ENCODE measurements around the gene STX10. TPM values are rescaled to one million over a fixed set of nuclear protein-coding genes. Genes with fewer than 3 reads are reported as not detected.

STX10 gene
- total and polyA plus RNA-seq, 2 experiments from 2014 or later: 66.5 to 82.2 TPM

DNA sequence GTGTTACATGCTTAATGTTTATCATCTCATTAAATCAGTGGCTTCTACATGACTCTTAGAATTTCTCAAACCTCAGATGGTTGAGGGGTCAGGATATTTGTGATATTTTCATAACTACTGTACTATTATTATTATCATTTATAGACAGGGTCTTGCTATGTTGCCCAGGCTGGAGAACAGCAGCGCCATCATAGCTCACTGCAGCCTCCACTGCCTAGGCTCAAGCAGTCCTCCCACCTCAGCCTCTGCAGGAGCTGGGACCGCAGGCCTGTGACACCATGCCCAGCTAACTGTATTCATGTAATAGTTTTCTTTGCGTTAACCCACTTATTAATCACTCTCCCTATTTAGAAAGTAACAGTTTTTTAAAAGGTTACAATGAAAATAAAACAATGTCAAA lies 9.5 kb upstream of the STX10 start:
- Histone ChIP-seq H4K20me1 (ENCODE audit: insufficient read depth, poor library complexity, severe bottlenecking) (no peaks in the 10 kb centered on the region), H3K9me3 (ENCODE audit: low read depth) (no peaks in the 10 kb centered on the region), H3K27me3 (no peaks in the 10 kb centered on the region), H3K79me2 (peaks cover 4% of the 10 kb centered on the region), H2AFZ (no peak overlapping the region), H3K27ac (no peak overlapping the region), H3K4me2 (no peak overlapping the region), H3K36me3 (replicated peaks; ENCODE audit: insufficient read depth, low read depth) (no peaks in the 10 kb centered on the region), H3K4me1 (ENCODE audit: insufficient read depth) (peaks cover 35% of the 10 kb centered on the region), H3K4me3 (no peak overlapping the region), H3K9me2 (replicated peaks; ENCODE audit: insufficient read depth) (no peaks in the 10 kb centered on the region)
- TF ChIP-seq EZH2 (IDR thresholded peaks at IDR 0.05; ENCODE audit: borderline replicate concordance) (no peak), EZH2phosphoT487 (IDR thresholded peaks at IDR 0.05; ENCODE audit: low read depth, severe bottlenecking, unreplicated experiment) (no peak)
- TF ChIP-seq, protein P1, sequence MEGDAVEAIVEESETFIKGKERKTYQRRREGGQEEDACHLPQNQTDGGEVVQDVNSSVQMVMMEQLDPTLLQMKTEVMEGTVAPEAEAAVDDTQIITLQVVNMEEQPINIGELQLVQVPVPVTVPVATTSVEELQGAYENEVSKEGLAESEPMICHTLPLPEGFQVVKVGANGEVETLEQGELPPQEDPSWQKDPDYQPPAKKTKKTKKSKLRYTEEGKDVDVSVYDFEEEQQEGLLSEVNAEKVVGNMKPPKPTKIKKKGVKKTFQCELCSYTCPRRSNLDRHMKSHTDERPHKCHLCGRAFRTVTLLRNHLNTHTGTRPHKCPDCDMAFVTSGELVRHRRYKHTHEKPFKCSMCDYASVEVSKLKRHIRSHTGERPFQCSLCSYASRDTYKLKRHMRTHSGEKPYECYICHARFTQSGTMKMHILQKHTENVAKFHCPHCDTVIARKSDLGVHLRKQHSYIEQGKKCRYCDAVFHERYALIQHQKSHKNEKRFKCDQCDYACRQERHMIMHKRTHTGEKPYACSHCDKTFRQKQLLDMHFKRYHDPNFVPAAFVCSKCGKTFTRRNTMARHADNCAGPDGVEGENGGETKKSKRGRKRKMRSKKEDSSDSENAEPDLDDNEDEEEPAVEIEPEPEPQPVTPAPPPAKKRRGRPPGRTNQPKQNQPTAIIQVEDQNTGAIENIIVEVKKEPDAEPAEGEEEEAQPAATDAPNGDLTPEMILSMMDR (IDR thresholded peaks at IDR 0.05; ENCODE audit: poor library complexity): no peak
- no peak for DNase-seq (ENCODE audit: low spot score)
- 93% methylated on average over 3 of the region's 3 CpGs for WGBS (ENCODE audit: low lambda C conversion rate, missing lambda C conversion rate)

DNA sequence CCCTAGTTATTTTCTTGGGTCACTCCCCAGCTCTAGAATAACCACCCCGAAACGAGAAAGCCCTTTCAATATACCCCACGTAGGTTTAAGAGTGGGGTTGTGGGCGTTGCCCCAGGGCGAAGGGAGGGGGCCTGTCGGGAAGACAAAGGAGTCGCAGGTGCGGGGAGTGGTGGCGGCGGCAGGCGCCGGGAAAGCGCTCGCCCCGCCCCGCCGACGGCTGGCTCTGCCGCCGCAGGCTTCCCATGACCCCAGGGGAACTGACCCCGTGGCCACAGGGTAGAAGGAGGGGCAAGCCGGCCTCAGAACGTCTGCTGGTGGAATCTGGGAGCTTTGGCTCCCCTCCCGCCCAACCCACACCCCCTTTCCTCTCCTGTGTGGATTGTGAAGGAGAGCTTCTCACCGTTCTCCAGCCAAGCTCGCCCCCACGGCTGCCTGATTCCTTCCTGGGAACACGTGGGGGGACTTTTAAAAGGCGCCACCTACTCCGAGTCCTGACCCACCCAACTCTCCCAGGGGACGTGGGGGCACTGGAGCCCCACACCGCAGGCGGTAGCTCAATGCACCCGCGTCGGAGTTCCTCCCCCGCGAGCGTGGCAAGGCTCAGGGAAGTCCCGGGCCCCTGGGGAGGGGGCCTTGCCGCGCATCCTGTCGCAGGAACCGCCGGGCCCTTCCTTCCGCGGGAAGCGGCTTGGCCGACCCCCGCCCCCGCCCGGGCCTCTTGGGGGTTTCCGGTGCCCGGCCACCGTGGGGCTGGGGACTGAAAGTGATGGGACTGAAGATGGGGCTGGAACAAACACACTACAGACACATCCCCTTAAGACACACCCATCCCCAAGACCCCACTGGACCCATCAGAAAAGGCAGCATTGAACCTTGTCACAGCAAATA lies 5.5 kb upstream of the STX10 start:
- Histone ChIP-seq H3K4me1 (ENCODE audit: insufficient read depth) (peaks cover 12% of the 10 kb centered on the region), H3K36me3 (replicated peaks; ENCODE audit: insufficient read depth, low read depth) (no peaks in the 10 kb centered on the region), H4K20me1 (ENCODE audit: insufficient read depth, poor library complexity, severe bottlenecking) (peaks cover 16% of the 10 kb centered on the region), H3K9me3 (ENCODE audit: low read depth) (no peaks in the 10 kb centered on the region), H3K4me2 (peak overlapping the region; percentile 96), H3K27me3 (no peaks in the 10 kb centered on the region), H3K79me2 (peaks cover 30% of the 10 kb centered on the region), H2AFZ (no peak overlapping the region), H3K9me2 (replicated peaks; ENCODE audit: insufficient read depth) (no peaks in the 10 kb centered on the region), H3K27ac (peak overlapping the region; percentile 99), H3K4me3 (peak overlapping the region; percentile 90)
- no peak for TF ChIP-seq EZH2phosphoT487 (IDR thresholded peaks at IDR 0.05; ENCODE audit: low read depth, severe bottlenecking, unreplicated experiment)
- no peak for TF ChIP-seq EZH2 (IDR thresholded peaks at IDR 0.05; ENCODE audit: borderline replicate concordance)
- TF ChIP-seq, protein P1 (IDR thresholded peaks at IDR 0.05; ENCODE audit: poor library complexity): no peak
- DNase-seq (ENCODE audit: low spot score): peak; percentile 92
- WGBS (ENCODE audit: low lambda C conversion rate, missing lambda C conversion rate): 7% methylated on average over 28 of the region's 55 CpGs

DNA sequence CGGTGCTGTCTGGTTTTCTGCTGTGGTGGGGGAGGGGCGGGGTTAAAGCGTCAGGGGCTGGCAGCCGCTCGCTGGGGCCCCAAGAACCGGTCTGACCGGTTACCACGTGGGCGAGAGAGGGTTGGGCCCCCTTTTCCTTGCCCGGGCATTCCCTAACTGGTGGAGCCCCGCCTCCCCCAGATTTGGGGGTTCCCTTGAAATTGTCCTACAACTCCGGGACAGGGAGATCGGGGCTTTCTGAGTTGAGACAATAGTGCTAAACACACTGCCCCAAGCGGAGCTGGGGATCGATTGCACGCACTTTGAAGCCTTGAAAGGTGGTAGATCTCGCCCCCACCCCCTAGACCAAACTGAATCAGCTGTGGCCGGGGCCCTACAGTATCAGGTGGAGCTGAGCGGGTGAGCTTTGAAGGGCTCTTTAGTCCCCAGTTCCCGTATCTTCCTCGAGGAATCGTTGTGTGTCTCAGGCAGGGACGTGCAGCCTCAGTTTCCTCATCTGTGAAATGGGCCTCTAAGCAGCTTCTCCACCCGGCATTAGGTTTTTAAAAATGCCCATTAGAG lies 4.8 kb upstream of the STX10 start:
- Histone ChIP-seq H3K4me2 (peak overlapping the region; percentile 96), H3K9me3 (ENCODE audit: low read depth) (no peaks in the 10 kb centered on the region), H3K27ac (peak overlapping the region; percentile 99), H3K4me3 (peak overlapping the region; percentile 90), H3K4me1 (ENCODE audit: insufficient read depth) (peaks cover 12% of the 10 kb centered on the region), H3K36me3 (replicated peaks; ENCODE audit: insufficient read depth, low read depth) (no peaks in the 10 kb centered on the region), H3K79me2 (peaks cover 33% of the 10 kb centered on the region), H4K20me1 (ENCODE audit: insufficient read depth, poor library complexity, severe bottlenecking) (peaks cover 16% of the 10 kb centered on the region), H2AFZ (no peak overlapping the region), H3K27me3 (no peaks in the 10 kb centered on the region), H3K9me2 (replicated peaks; ENCODE audit: insufficient read depth) (no peaks in the 10 kb centered on the region)
- WGBS (ENCODE audit: low lambda C conversion rate, missing lambda C conversion rate): 3% methylated on average over 18 of the region's 24 CpGs
- DNase-seq (ENCODE audit: low spot score): peak; percentile 92
- TF ChIP-seq, protein P1 (IDR thresholded peaks at IDR 0.05; ENCODE audit: poor library complexity): peak; percentile 26
- TF ChIP-seq EZH2phosphoT487 (IDR thresholded peaks at IDR 0.05; ENCODE audit: low read depth, severe bottlenecking, unreplicated experiment) (peak; percentile 62), EZH2 (IDR thresholded peaks at IDR 0.05; ENCODE audit: borderline replicate concordance) (no peak)

Measured in hepatocyte (in vitro differentiated cells).